Endothelial cell of umbilical vein (primary cell): ENCODE results near the gene AP2B1. TPM values are rescaled to one million over a fixed set of nuclear protein-coding genes. Genes with fewer than 3 reads are reported as not detected.

Experiments
- BruUV-seq: library from RNA; stranded (reverse); fragments of 400-500 nt; replicated peaks from 2 replicates; lab custom pipeline; 2021; lab: Mats Ljungman, UMichigan
- CTCF ChIA-PET: fragments of 300-600, 350-600 bp; sonication (Branson Sonifier 250); formaldehyde crosslinking; loops from one replicate; lab custom pipeline; 2021; ENCODE audit warnings: antibody characterized with exemption, inconsistent platforms; lab: Charles Lee
- POLR2A ChIA-PET: fragments of 300-600, 350-600 bp; sonication (Branson Sonifier 250); formaldehyde crosslinking; loops from one replicate; lab custom pipeline; 2021; ENCODE audit warnings: antibody characterized with exemption, inconsistent platforms; lab: Charles Lee
- DNase-seq: peaks from one replicate; pipeline ENCODE4 v3.0.0-alpha.2; 2011; ENCODE audit warnings: low read depth, low spot score
- FAIRE-seq: peaks from 2 replicates; lab custom pipeline; 2011; peaks lifted over from hg19 to GRCh38; lab: Jason Lieb, UNC
- H2AFZ ChIP-seq: 2 replicates; pipeline ENCODE4 v1.6.0; 2012; ENCODE audit warnings: low read depth, low read length, control low read depth, inconsistent platforms
- H3K27ac ChIP-seq: 2 replicates; pipeline ENCODE4 v1.5.1; 2011; ENCODE audit warnings: low read depth, mild to moderate bottlenecking, control low read depth, low read length, moderate library complexity; ENCODE audit not compliant: insufficient read depth
- H3K27me3 ChIP-seq, 2 experiments: 2 replicates each; pipeline versions ENCODE4 v1.6.0 to v1.6.1; 2011; ENCODE audit warnings: low read length in 2 of 2, mixed read lengths in 1 of 2; ENCODE audit not compliant: control insufficient read depth in 2 of 2, insufficient read depth in 2 of 2
- H3K36me3 ChIP-seq, 2 experiments: 2 replicates in 1 of 2; 3 replicates in 1 of 2; pipeline ENCODE4 v1.5.1; 2011; ENCODE audit warnings: low read length in 2 of 2, mild to moderate bottlenecking in 1 of 2, moderate library complexity in 1 of 2; ENCODE audit not compliant: control insufficient read depth in 2 of 2, insufficient read depth in 2 of 2; ENCODE audit errors: extremely low read depth in 1 of 2
- H3K4me1 ChIP-seq: 3 replicates; pipeline ENCODE4 v1.5.1; 2011; ENCODE audit warnings: mild to moderate bottlenecking, low read length; ENCODE audit not compliant: control insufficient read depth, insufficient read depth; ENCODE audit errors: extremely low read depth
- H3K4me2 ChIP-seq: 2 replicates; pipeline ENCODE4 v1.6.1; 2011; ENCODE audit warnings: low read length, control low read depth, mixed read lengths; ENCODE audit not compliant: insufficient read depth
- H3K4me3 ChIP-seq, 3 experiments: fragments of 200-600 bp in 1 of 3; sonication (generic), shearing (Covaris generic) in 1 of 3; replicated peaks in 1 of 3; 2 replicates each; pipeline ENCODE4 v1.5.1; 2011 to 2016; ENCODE audit warnings: control low read depth in 3 of 3, low read length in 3 of 3, mild to moderate bottlenecking in 2 of 3, inconsistent platforms in 1 of 3, low read depth in 1 of 3, moderate library complexity in 1 of 3; ENCODE audit not compliant: insufficient read depth in 1 of 3
- H3K79me2 ChIP-seq: 2 replicates; pipeline ENCODE4 v1.6.0; 2012; ENCODE audit warnings: low read length, inconsistent platforms; ENCODE audit not compliant: control insufficient read depth, insufficient read depth
- H3K9ac ChIP-seq: replicated peaks from 2 replicates; pipeline ENCODE3; 2011; ENCODE audit warnings: low read length, control low read depth; ENCODE audit not compliant: insufficient read depth; ENCODE audit errors: extremely low read depth
- H3K9me1 ChIP-seq: replicated peaks from 3 replicates; pipeline ENCODE4 v1.6.0; 2011; ENCODE audit warnings: mild to moderate bottlenecking, low read length; ENCODE audit not compliant: control insufficient read depth, insufficient read depth; ENCODE audit errors: extremely low read depth
- H3K9me3 ChIP-seq: replicated peaks from 2 replicates; pipeline ENCODE4 v1.5.1; 2012; ENCODE audit warnings: low read length, inconsistent platforms; ENCODE audit not compliant: control insufficient read depth, insufficient read depth
- H4K20me1 ChIP-seq: replicated peaks from 2 replicates; pipeline ENCODE3; 2011; ENCODE audit warnings: mild to moderate bottlenecking, low read length; ENCODE audit not compliant: control insufficient read depth, insufficient read depth; ENCODE audit errors: extremely low read depth
- EZH2 ChIP-seq: IDR thresholded peaks from 2 replicates; pipeline ENCODE4 v1.6.1; 2012; ENCODE audit warnings: borderline replicate concordance, low read depth, mild to moderate bottlenecking, moderate library complexity, low read length, inconsistent platforms; ENCODE audit not compliant: severe bottlenecking
- FOS ChIP-seq: IDR thresholded peaks from 2 replicates; pipeline ENCODE4 v1.6.1; 2011; ENCODE audit warnings: mild to moderate bottlenecking, low read length, moderate library complexity, borderline replicate concordance; ENCODE audit not compliant: insufficient read depth
- GATA2 ChIP-seq: IDR thresholded peaks from 2 replicates; pipeline ENCODE4 v1.7.0; 2011; ENCODE audit warnings: low read depth, mild to moderate bottlenecking, moderate library complexity, mixed read lengths, low read length; ENCODE audit not compliant: insufficient read length, insufficient read depth
- JUN ChIP-seq: IDR thresholded peaks from 2 replicates; pipeline ENCODE4 v1.6.1; 2011; ENCODE audit warnings: borderline replicate concordance, low read depth; ENCODE audit not compliant: insufficient read length, insufficient read depth
- MYC ChIP-seq: IDR thresholded peaks from one replicate; pipeline ENCODE4 v1.6.1; 2011; ENCODE audit warnings: mild to moderate bottlenecking, low read depth, low read length
- POLR2A ChIP-seq: IDR thresholded peaks from 2 replicates; pipeline ENCODE4 v1.6.1; 2012; ENCODE audit warnings: low read depth, mild to moderate bottlenecking, control low read depth, low read length
- POLR2AphosphoS5 ChIP-seq: IDR thresholded peaks from 2 replicates; pipeline ENCODE4 v1.6.1; 2012; ENCODE audit warnings: low read depth, mild to moderate bottlenecking, control low read depth, low read length, moderate library complexity; ENCODE audit not compliant: insufficient read depth
- dilution Hi-C: fragments of 300-500 bp; cut with MboI; formaldehyde crosslinking; loops from one replicate; pipeline ENCODE4 v1.15.0; 2019; ENCODE audit warnings: low sequenced_read_pairs; ENCODE audit not compliant: extremely low pct_ligation_motif_present
- intact Hi-C: fragments of 100-400 bp; cut with micrococcal nuclease; formaldehyde crosslinking; loops from one replicate; pipeline ENCODE4 v1.10.0; 2022
- polyA plus RNA-seq, 4 experiments: library from polyadenylated mRNA; depleted of rRNA in 3 of 4; stranded (reverse) in 3 of 4; unstranded in 1 of 4; fragments of >200 nt; gene quantifications; 2 replicates each; pipeline versions ENCODE4 v1.2.1 to v1.2.3, GENCODE V29; 2011 to 2012; ENCODE audit warnings: missing spikeins in 1 of 4
- total RNA-seq: library from RNA; stranded (reverse); gene quantifications from 2 replicates; pipeline ENCODE4 v1.2.3, GENCODE V29; 2021
- TF ChIP-seq, protein P1 (sequence below): IDR thresholded peaks from 2 replicates; pipeline ENCODE4 v1.6.1; 2011; ENCODE audit not compliant: insufficient read depth, insufficient read length
- TF ChIP-seq, protein P2 (sequence below), 2 donors: IDR thresholded peaks; 1 replicate in 1 of 2; 2 replicates in 1 of 2; pipeline ENCODE4 v1.5.1; 2011; ENCODE audit warnings: low read length in 2 of 2, mild to moderate bottlenecking in 2 of 2, moderate library complexity in 2 of 2, control low read depth in 1 of 2, inconsistent platforms in 1 of 2, low read depth in 1 of 2; ENCODE audit not compliant: insufficient read depth in 1 of 2; ENCODE audit errors: extremely low read depth in 1 of 2

AP2B1 gene
- total and polyA plus RNA-seq, 2 donors (not counting 3 experiments of a cell fraction or from before 2014, with no cell fraction given), result 106 to 198 TPM

DNA sequence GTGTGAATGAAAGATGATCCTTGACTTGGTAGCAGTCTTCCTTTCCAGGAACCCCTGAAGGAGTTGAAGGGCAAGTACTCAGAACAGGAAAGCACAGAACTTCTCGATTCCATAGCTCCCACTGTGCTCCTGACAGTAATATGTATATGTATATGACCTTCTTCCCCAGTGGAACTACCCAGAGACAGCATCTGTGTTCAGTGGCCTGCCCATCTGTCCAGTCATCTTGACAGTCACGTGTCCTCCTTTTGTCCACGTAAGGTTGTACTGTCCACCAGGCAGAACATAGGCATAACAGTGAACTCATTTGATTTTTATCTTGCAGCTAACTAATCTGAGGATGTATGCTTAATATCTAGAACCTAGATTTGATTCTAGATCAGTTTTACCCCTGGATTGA is 106.5 kb downstream of the AP2B1 start:
- ChIA-PET CTCF (interaction anchor here (0.5 to 1.2 kb wide), 2 partner anchors 71 to 375 kb away, joined by 3 to 6 read pairs; no protein-coding TSS in a partner anchor), POLR2A (no interaction called here)
- H3K4me1 ChIP-seq, result no peaks in the 10 kb centered on the region
- DNase-seq, result no peak
- no peaks in the 10 kb centered on the region for H3K27me3 ChIP-seq
- H3K4me2 ChIP-seq, result no peak overlapping the region
- H3K9me3 ChIP-seq, result no peaks in the 10 kb centered on the region
- no peak overlapping the region for H2AFZ ChIP-seq
- H3K4me3 ChIP-seq, result no peak overlapping the region
- no peaks in the 10 kb centered on the region for H4K20me1 ChIP-seq
- BruUV-seq, result no TSS peak
- dilution Hi-C loops (no loop called here), intact Hi-C loops (no loop called here)
- FAIRE-seq, result no peak
- H3K27ac ChIP-seq, result no peak overlapping the region
- H3K36me3 ChIP-seq, result peaks cover 10 to 14% of the 10 kb centered on the region in 2 experiments
- TF ChIP-seq POLR2A (no peak), FOS (no peak), GATA2 (no peak), POLR2AphosphoS5 (no peak)
- TF ChIP-seq, protein P1, sequence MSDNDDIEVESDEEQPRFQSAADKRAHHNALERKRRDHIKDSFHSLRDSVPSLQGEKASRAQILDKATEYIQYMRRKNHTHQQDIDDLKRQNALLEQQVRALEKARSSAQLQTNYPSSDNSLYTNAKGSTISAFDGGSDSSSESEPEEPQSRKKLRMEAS, result no peak
- no peak overlapping the region for H3K9ac ChIP-seq
- H3K79me2 ChIP-seq, result no peaks in the 10 kb centered on the region
- H3K9me1 ChIP-seq, result no peaks in the 10 kb centered on the region

- H3K27me3 ChIP-seq, result no peaks in the 10 kb centered on the region
- H3K36me3 ChIP-seq, result peaks cover 10 to 12% of the 10 kb centered on the region in 2 experiments
- H4K20me1 ChIP-seq, result no peaks in the 10 kb centered on the region
- no peak overlapping the region for H3K9ac ChIP-seq
- POLR2A ChIA-PET, result no interaction called here
- H3K4me1 ChIP-seq, result no peaks in the 10 kb centered on the region
- intact Hi-C loops (no loop called here), dilution Hi-C loops (no loop called here)
- no TSS peak for BruUV-seq
- no peak for TF ChIP-seq GATA2
- TF ChIP-seq JUN, result no peak
- TF ChIP-seq POLR2AphosphoS5, result no peak
- no peak for TF ChIP-seq EZH2
- no peak for TF ChIP-seq FOS
- TF ChIP-seq, protein P1, result no peak
- TF ChIP-seq MYC, result no peak
- no peak for TF ChIP-seq POLR2A
- TF ChIP-seq, protein P2, sequence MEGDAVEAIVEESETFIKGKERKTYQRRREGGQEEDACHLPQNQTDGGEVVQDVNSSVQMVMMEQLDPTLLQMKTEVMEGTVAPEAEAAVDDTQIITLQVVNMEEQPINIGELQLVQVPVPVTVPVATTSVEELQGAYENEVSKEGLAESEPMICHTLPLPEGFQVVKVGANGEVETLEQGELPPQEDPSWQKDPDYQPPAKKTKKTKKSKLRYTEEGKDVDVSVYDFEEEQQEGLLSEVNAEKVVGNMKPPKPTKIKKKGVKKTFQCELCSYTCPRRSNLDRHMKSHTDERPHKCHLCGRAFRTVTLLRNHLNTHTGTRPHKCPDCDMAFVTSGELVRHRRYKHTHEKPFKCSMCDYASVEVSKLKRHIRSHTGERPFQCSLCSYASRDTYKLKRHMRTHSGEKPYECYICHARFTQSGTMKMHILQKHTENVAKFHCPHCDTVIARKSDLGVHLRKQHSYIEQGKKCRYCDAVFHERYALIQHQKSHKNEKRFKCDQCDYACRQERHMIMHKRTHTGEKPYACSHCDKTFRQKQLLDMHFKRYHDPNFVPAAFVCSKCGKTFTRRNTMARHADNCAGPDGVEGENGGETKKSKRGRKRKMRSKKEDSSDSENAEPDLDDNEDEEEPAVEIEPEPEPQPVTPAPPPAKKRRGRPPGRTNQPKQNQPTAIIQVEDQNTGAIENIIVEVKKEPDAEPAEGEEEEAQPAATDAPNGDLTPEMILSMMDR (IDR thresholded peaks at IDR 0.05; ENCODE audit: extremely low read depth in 1 of 2, insufficient read depth in 1 of 2, low read depth in 1 of 2, low read length in 2 of 2), result no peak
- H3K27ac ChIP-seq, result no peak overlapping the region
- no peak for DNase-seq
- H3K4me3 ChIP-seq, result no peak overlapping the region
- H3K79me2 ChIP-seq, result no peaks in the 10 kb centered on the region
- no peak overlapping the region for H2AFZ ChIP-seq
- CTCF ChIA-PET, result interaction anchor here (0.9 to 1.3 kb wide), 3 partner anchors 9 to 69 kb away, joined by 3 to 4 read pairs (median 3); no protein-coding TSS in a partner anchor
- H3K9me1 ChIP-seq, result no peaks in the 10 kb centered on the region
- no peak for FAIRE-seq
- no peaks in the 10 kb centered on the region for H3K9me3 ChIP-seq
- no peak overlapping the region for H3K4me2 ChIP-seq
These were observed 107.8 kb downstream of the AP2B1 start for GRCh38 chr17:35694906-35695305.
